Activated CD4-positive, alpha-beta T cell treated with anti-CD3 and anti-CD28 coated beads, Interleukin-2, amount 10 ng/mL, durations not matched to agents 7 days and 5 days (primary cell): ENCODE data around the gene APOBEC3B. TPM values are rescaled to one million over a fixed set of nuclear protein-coding genes. Genes with fewer than 3 reads are reported as not detected.
"Not testable (repeated sequence)": the region's sequence is repeated elsewhere in the genome, so short reads cannot be mapped to it uniquely, and the experiment has no call there.

Experiments
- CTCF ChIA-PET: fragments of 350-600 bp; sonication (Branson Sonifier 250); formaldehyde crosslinking; loops from one replicate; lab custom pipeline; 2021; ENCODE audit warnings: antibody characterized with exemption; lab: Charles Lee
- POLR2A ChIA-PET: fragments of 350-600 bp; sonication (Branson Sonifier 250); formaldehyde crosslinking; loops from one replicate; lab custom pipeline; 2021; ENCODE audit warnings: antibody characterized with exemption; lab: Charles Lee
- DNase-seq: peaks from one replicate; pipeline ENCODE4 v3.0.0-alpha.2; 2020
- H3K27ac Mint-ChIP-seq: one replicate; pipeline ENCODE4 v1.8.0; 2021; ENCODE audit warnings: mild to moderate bottlenecking, moderate library complexity, mixed read lengths
- H3K27me3 Mint-ChIP-seq: one replicate; pipeline ENCODE4 v1.8.0; 2021; ENCODE audit warnings: mixed read lengths
- H3K36me3 Mint-ChIP-seq: one replicate; pipeline ENCODE4 v1.8.0; 2021; ENCODE audit warnings: low read depth, mixed read lengths
- H3K4me1 Mint-ChIP-seq: one replicate; pipeline ENCODE4 v1.8.0; 2021; ENCODE audit warnings: mixed read lengths
- H3K4me3 Mint-ChIP-seq: one replicate; pipeline ENCODE4 v1.8.0; 2021; ENCODE audit warnings: mild to moderate bottlenecking, moderate library complexity, mixed read lengths
- H3K9me3 Mint-ChIP-seq: one replicate; pipeline ENCODE4 v1.8.0; 2021; ENCODE audit warnings: mixed read lengths
- total RNA-seq, 2 experiments: library from RNA; stranded (reverse); gene quantifications; one replicate each; pipeline ENCODE4 v1.2.3, GENCODE V29; 2021

APOBEC3B gene
- total RNA-seq, 2 experiments from 2014 or later: 8.7 to 8.8 TPM

DNA sequence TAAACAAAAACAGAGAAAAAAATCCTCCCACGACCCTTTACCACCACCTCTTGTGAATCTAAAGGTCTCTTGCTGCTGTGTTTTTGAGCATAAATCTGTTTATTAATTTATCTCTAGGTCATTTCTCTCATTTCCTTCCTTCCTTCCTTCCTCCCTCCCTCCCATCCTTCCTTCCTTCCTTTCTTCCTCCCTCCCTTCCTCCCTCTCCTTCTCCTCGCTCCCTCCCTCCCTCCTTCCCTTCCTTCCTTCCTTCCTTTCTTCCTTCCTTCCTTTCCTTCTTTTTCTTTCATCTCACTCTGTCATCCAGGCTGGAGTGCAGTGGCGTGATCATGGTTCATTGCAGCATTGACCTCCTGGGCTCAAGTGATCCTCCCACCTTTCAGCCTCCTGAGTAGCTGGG is 38.3 kb upstream of the APOBEC3B start:
- H3K4me1 Mint-ChIP-seq: peaks cover 28% of the 10 kb centered on the region
- ChIA-PET POLR2A (interaction anchor here (0.8 kb wide), 1 partner anchor 230 kb away, joined by 8 read pairs; no protein-coding TSS in a partner anchor), CTCF (interaction anchor here (0.9 to 1.7 kb wide), 2 partner anchors 10 to 16 kb away, joined by 3 to 8 read pairs; no protein-coding TSS in a partner anchor)
- DNase-seq: no peak
- no peaks in the 10 kb centered on the region for H3K9me3 Mint-ChIP-seq
- no peak overlapping the region for H3K27ac Mint-ChIP-seq
- no peak overlapping the region for H3K4me3 Mint-ChIP-seq
- H3K36me3 Mint-ChIP-seq: no peaks in the 10 kb centered on the region
- peaks cover 37% of the 10 kb centered on the region for H3K27me3 Mint-ChIP-seq

DNA sequence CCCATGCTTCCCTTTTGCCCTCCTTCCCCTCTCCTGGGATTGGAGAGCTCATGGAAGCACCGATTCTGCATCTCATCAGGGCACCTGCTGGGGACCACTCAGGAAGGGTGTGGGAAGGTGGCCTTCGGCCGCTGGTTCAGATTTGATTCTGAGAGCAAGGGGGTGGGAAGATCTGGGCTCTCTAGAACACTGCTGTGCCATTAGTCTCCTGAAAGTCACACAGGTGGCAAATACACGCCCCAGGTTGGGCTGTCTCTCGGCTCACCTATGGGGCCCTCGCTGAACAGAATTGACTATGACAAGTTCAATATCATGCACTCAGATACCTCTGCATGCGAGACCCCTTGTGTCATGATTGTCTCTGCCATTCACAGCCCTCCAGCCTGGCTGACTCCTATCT is 37.5 kb upstream of the APOBEC3B start:
- Mint-ChIP-seq H3K27me3 (peaks cover 37% of the 10 kb centered on the region), H3K4me1 (peaks cover 28% of the 10 kb centered on the region), H3K27ac (no peak overlapping the region), H3K4me3 (no peak overlapping the region), H3K36me3 (no peaks in the 10 kb centered on the region), H3K9me3 (no peaks in the 10 kb centered on the region)
- DNase-seq: no peak
- POLR2A ChIA-PET: interaction anchor here (0.5 to 0.8 kb wide), 2 partner anchors 18 to 229 kb away, joined by 6 to 8 read pairs; no protein-coding TSS in a partner anchor
- CTCF ChIA-PET: no interaction called here

DNA sequence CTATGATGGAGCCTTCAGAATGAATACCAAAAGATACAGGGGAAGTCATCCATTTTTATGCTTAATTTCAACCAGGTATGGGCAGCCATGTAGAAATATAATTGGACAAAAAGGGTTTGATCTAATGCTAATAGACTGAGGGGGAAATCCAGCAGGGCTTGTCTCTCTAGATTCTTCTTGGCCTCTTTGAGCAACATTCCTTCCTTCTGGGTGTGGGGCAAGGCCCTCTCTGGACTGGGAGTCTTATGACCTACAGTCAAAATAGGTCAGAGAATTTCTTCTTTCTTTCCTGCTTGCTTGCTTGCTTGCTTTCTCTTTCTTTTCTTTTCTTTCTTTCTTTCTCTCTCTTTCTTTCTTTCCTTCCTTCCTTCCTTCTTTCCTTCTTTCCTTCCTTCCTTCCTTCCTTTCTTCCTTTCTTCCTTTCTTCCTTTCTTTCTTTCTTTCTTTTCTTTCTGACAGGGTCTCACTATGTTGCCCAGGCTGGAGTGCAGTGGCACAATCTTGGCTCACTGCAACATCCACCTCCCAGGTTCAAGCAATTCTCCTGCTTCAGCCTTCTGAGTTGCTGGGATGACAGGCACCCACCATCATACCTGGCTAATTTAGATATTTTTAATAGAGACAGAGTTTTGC is 36.3 kb upstream of the APOBEC3B start:
- CTCF ChIA-PET, POLR2A ChIA-PET, H3K9me3 Mint-ChIP-seq, DNase-seq, H3K36me3 Mint-ChIP-seq, H3K4me3 Mint-ChIP-seq, H3K27ac Mint-ChIP-seq: not testable (repeated sequence)
- peaks cover 35% of the 10 kb centered on the region for H3K27me3 Mint-ChIP-seq
- H3K4me1 Mint-ChIP-seq: peaks cover 27% of the 10 kb centered on the region

DNA sequence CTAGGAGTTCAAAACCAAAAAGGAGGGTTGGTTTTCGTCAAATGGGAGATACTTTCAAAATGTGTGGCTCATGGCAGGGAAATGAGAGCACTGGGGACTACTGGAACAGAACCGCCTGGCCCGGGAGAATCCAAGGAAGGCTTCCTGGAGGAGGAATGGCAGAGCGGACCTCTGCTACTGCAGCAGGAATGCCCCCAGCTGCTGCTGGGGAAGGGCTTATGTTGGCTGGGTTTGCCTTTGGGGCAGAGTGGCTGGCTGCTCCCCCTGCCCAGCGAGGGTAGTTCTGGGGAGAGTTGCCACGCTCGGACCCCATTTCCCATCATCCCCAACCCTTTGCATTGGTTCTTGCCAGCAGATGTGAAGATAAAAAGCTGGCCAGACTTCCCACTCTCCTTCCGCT is 35.4 kb upstream of the APOBEC3B start:
- no peak overlapping the region for H3K27ac Mint-ChIP-seq
- peaks cover 18% of the 10 kb centered on the region for H3K4me1 Mint-ChIP-seq
- no peak overlapping the region for H3K4me3 Mint-ChIP-seq
- ChIA-PET POLR2A (no interaction called here), CTCF (no interaction called here)
- H3K9me3 Mint-ChIP-seq: no peaks in the 10 kb centered on the region
- no peaks in the 10 kb centered on the region for H3K36me3 Mint-ChIP-seq
- DNase-seq: no peak
- H3K27me3 Mint-ChIP-seq: peaks cover 33% of the 10 kb centered on the region

DNA sequence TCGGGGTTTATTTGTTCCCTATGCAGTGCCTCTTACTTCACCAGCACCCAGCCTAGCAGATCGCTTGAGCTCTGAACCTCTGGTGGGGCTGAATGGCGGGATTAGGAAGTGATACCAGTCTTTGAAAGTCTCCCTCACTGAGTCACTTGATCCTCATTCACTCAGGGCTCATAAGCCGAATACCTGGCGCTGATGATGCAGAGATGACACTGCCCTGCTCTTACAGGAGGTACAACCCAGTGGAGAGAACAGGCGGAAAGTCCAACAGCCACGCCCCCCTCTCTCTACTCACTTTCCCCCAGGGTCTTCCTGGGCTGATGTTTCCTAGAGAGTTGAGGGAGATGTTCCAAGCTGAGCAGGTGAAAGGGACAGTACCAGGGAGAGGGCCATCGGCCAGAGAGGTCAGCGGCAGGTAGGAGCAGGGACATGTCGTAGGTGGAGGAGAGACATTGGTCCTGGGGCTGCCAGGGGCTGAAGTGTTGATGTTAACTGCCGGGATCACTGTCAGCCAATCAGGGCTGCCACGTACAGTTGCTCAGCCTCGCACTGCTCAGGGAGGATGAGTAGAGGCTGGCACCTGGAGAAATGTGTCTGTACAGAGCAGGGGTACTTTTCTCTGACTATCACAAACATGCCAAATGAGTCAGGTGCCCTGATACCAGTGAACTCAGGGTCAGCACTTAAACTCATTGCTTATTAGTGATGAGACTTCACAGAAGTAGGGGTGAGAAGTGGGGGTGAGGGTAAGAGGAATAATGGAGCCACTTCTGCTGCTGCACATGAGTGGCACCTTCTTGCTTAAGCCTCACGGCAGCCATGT is 34.6 kb upstream of the APOBEC3B start:
- CTCF ChIA-PET: no interaction called here
- Mint-ChIP-seq H3K4me1 (peaks cover 15% of the 10 kb centered on the region), H3K9me3 (no peaks in the 10 kb centered on the region), H3K27ac (no peak overlapping the region), H3K4me3 (no peak overlapping the region), H3K27me3 (peaks cover 33% of the 10 kb centered on the region), H3K36me3 (no peaks in the 10 kb centered on the region)
- no peak for DNase-seq
- POLR2A ChIA-PET: no interaction called here

DNA sequence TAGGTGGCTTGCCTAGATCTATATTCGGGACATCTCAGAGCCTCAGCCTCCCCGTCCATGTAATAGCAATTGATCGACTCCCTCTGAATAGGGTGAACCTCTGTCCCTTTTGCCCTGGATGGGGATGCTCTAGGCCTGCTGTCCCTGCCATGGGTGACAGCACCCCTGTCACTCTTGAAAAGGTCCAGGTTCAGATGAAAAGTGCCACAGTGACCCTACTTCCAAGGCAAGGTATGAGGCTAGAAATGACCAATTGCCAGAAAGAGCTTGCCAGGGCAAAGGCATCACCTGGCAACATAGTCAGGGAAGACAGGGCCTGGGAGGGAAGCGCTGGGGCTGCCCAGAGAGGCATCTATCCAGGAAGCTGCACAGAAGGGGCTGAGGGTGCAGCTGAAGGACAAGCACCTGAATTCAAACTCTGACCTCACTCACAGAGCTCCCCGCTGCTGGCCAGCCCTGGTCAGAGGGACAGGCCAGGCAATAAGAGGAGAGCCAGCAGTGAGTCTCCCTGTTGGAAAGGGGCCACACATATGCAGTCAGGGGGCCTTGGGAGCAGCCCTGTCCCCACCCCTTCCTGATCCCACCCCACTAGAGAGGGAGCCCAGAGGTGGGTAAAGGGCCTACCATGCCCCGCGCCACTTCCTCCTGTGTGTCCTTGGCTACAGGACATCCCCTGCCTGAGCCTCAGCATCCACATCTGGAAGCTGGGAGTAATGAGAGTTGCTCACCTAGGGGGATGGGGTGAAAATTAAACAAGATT is 33.8 kb upstream of the APOBEC3B start:
- DNase-seq: no peak
- no peaks in the 10 kb centered on the region for H3K36me3 Mint-ChIP-seq
- no peak overlapping the region for H3K4me3 Mint-ChIP-seq
- peaks cover 32% of the 10 kb centered on the region for H3K27me3 Mint-ChIP-seq
- ChIA-PET POLR2A (no interaction called here), CTCF (no interaction called here)
- no peaks in the 10 kb centered on the region for H3K9me3 Mint-ChIP-seq
- no peak overlapping the region for H3K27ac Mint-ChIP-seq
- peaks cover 14% of the 10 kb centered on the region for H3K4me1 Mint-ChIP-seq

DNA sequence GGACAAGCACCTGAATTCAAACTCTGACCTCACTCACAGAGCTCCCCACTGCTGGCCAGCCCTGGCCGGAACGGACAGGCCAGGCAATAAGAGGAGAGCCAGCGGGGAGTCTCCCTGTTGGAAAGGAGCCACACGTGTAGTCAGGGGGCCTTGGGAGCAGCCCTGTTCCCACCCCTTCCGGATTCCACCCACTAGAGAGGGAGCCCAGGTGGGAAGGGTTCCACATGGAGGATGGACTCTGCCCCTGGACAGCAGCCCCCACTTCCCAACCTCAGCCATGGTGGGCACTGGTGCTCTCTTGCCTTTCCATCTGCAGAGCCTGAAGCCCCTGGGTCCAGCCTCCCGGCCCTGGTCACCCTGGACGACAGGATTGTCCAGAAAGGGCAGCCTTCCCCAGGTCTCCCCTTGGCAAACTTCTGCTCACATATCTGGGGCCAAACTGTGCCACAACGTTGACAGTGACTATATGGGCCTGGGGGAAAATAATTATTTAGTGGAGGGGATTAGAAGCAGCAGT is 32.2 kb upstream of the APOBEC3B start:
- no peak for DNase-seq
- CTCF ChIA-PET: interaction anchor here (0.6 to 2.1 kb wide), 4 partner anchors 8 to 283 kb away, joined by 3 to 10 read pairs (median 3); no protein-coding TSS in a partner anchor
- Mint-ChIP-seq H3K9me3 (no peaks in the 10 kb centered on the region), H3K36me3 (no peaks in the 10 kb centered on the region), H3K4me1 (peaks cover 20% of the 10 kb centered on the region), H3K27ac (no peak overlapping the region), H3K27me3 (peaks cover 20% of the 10 kb centered on the region), H3K4me3 (no peak overlapping the region)
- POLR2A ChIA-PET: no interaction called here

DNA sequence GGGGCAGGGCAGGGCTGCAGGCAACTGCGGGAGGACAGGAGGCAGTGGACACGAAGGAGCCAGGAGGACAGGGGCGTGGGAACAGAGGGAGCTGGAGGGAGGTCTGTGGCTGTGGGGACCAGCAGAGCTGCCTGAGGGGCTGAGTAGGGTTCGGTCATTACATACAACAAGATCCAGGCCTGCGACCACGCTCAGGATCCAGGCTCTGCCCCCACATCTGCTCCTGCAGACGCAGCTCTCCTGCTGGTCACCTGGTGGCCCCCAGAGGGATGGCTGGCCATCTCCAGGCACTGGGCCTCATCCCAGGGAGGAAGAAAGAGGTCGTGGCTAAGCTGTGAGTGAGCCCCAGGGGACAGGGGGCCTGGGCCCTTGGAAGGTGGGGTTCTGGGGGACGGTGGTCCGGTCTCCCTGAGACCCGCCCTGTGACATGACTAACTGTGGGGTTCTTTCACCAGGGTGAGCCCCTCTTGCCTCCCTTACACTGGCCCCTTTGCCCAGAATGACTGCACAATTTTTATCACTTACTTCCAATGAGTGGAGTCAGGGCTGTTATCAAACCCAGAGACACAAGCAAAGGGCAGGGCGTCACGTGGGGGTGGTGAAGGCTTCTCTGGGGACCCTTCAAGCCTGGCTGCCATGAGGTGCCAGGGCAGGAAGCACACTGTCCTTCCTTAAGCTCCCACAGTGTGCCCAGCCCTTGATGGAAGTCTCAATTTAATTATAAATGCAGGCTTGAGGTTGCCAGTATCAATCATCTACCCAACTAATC is 31.4 kb upstream of the APOBEC3B start:
- DNase-seq: no peak
- peaks cover 24% of the 10 kb centered on the region for H3K4me1 Mint-ChIP-seq
- CTCF ChIA-PET: interaction anchor here (1.1 to 2.1 kb wide), 3 partner anchors 8 to 80 kb away, joined by 3 to 10 read pairs (median 5); no protein-coding TSS in a partner anchor
- H3K27me3 Mint-ChIP-seq: peaks cover 16% of the 10 kb centered on the region
- H3K27ac Mint-ChIP-seq: no peak overlapping the region
- no peak overlapping the region for H3K4me3 Mint-ChIP-seq
- no peaks in the 10 kb centered on the region for H3K36me3 Mint-ChIP-seq
- POLR2A ChIA-PET: no interaction called here
- H3K9me3 Mint-ChIP-seq: no peaks in the 10 kb centered on the region

DNA sequence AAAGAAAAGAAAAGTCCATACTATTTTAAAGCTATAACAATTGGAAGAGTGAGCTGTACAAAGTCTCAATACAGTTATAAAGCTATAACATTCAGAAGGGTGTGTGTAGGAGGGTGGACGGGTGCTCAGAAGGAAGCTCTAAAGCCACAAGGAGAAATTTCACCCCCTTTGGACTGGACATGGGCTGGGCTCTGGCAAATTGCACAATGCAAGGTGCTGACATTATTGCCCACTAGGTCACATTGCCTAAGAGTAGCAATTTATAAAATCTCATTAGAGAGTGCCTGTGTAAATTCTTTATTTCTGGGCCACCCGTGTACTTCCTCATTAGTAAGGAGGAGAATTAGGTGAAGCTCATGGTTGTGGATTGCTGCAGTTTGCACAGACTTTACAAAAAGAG is 30.4 kb upstream of the APOBEC3B start:
- CTCF ChIA-PET: interaction anchor here (0.6 to 2.1 kb wide), 4 partner anchors 9 to 1359 kb away, joined by 3 to 10 read pairs (median 4); no protein-coding TSS in a partner anchor
- H3K27ac Mint-ChIP-seq: no peak overlapping the region
- no peak overlapping the region for H3K4me3 Mint-ChIP-seq
- DNase-seq: no peak
- H3K9me3 Mint-ChIP-seq: no peaks in the 10 kb centered on the region
- peaks cover 25% of the 10 kb centered on the region for H3K4me1 Mint-ChIP-seq
- POLR2A ChIA-PET: no interaction called here
- peaks cover 8% of the 10 kb centered on the region for H3K27me3 Mint-ChIP-seq
- no peaks in the 10 kb centered on the region for H3K36me3 Mint-ChIP-seq

DNA sequence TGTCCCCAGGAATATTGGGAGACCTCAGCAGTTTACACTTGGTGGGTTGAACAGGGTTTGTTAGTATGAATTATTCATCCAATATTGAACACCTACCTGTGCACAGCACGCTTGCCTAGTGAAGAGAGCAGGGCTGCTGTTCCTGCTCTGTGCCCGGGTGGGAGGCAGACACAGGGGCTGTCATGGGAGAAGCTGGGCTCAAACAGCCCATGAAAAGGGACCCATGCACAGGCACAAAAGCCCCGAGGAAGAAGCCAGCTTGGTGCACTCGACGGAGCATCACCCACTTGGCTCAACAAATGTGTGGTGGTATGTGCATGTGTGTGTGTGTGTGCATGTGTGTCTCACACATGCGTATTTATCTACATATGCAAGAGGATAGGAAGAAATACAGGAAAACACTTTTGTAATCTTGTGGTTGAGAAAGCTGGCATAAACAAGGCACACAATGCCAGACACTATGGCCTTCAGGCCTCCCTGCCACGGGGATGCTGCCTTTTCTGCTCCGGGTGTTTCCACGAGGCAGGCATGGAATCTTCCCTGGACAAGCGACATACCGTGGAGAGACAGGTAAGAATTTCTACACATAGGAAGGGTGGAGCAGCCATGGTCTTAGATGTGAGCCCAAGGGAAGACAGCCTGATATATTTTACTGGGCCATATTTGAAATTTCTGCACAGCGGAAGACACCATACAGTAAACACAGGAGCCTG is 29.7 kb upstream of the APOBEC3B start:
- no peak overlapping the region for H3K4me3 Mint-ChIP-seq
- peaks cover 25% of the 10 kb centered on the region for H3K4me1 Mint-ChIP-seq
- H3K36me3 Mint-ChIP-seq: no peaks in the 10 kb centered on the region
- H3K9me3 Mint-ChIP-seq: no peaks in the 10 kb centered on the region
- H3K27me3 Mint-ChIP-seq: peaks cover 8% of the 10 kb centered on the region
- DNase-seq: no peak
- H3K27ac Mint-ChIP-seq: peak overlapping the region; percentile 66
- POLR2A ChIA-PET: no interaction called here
- CTCF ChIA-PET: interaction anchor here (0.6 to 2.1 kb wide), 6 partner anchors 9 to 1360 kb away, joined by 3 to 13 read pairs (median 6); no protein-coding TSS in a partner anchor

DNA sequence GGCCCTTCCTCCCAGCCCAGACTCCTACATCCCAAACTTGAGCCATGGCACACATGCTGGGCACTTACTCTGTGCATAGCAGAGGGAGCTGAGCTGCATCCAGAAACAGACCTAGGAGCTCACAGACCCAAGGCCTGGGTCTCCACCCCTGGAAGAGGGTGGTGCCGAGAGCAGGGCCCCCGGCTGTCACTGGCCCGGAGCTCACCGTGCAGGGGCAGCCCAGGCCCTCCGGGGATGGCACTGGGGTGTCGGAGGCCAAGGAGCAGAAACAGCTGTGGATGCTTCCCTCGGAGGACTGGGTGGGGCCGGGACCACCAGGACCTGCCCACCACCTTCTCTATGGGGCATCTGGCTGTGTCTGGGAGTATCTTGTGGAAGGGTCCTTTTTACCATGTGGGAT is 29.1 kb upstream of the APOBEC3B start:
- H3K4me1 Mint-ChIP-seq: peaks cover 25% of the 10 kb centered on the region
- H3K27me3 Mint-ChIP-seq: peaks cover 2% of the 10 kb centered on the region
- H3K4me3 Mint-ChIP-seq: no peak overlapping the region
- H3K27ac Mint-ChIP-seq: no peak overlapping the region
- ChIA-PET CTCF (interaction anchor here (2.0 to 2.1 kb wide), 2 partner anchors 10 to 83 kb away, joined by 8 to 13 read pairs; no protein-coding TSS in a partner anchor), POLR2A (no interaction called here)
- H3K9me3 Mint-ChIP-seq: no peaks in the 10 kb centered on the region
- DNase-seq: no peak
- no peaks in the 10 kb centered on the region for H3K36me3 Mint-ChIP-seq
